ENCODE results near the gene LRRK2. TPM values are rescaled to one million over a fixed set of nuclear protein-coding genes. Genes with fewer than 3 reads are reported as not detected.

Gene LRRK2
- total RNA-seq: 7.9 and 9.3 TPM in 2 replicates
- 5.7 and 6.4 TPM in 2 replicates for polyA plus RNA-seq

- Histone ChIP-seq H3K36me3 (no peaks in the 10 kb centered on the region), H3K27me3 (peaks cover 19% of the 10 kb centered on the region), H3K4me3 (peak within 1 kb of the TSS; percentile 65), H3K4me1 (ENCODE audit: low read depth) (peaks cover 11% of the 10 kb centered on the region), H3K9me3 (ENCODE audit: low read depth) (no peaks in the 10 kb centered on the region), H3K27ac (peak within 1 kb of the TSS; percentile 75)
- peak; percentile 13 for TF ChIP-seq CTCF (IDR thresholded peaks at IDR 0.05; ENCODE audit: low read depth, low read length)
- peak; percentile 67 to 73 for DNase-seq (ENCODE audit: low read depth in 1 of 2, low spot score in 1 of 2)
Measured at GRCh38 chr12:40224439-40225291, at the start of gene LRRK2. TSS of gene LRRK2 (plus strand) at chr12:40224997. CDS start at chr12:40225132, 135 bp downstream.

DNA sequence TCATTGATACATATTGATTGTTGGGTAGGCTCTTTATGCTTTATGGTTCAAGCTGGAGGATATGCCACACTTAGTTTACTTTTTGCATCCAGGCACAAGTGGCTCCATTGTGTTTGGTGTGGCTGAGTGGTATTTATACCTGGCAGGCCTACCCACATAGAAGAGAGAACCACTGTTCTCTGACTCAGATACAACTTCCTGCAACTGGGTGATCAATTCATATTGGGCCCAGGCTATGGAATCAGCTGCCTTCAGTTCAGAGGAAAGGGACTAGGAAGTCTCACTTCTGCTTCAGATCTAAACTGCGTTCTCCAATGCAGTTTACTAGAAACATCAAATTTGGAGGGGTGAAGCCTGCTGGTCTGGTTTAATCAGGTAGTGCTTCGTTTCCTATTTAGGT lies 49.8 kb upstream of the LRRK2 start:
- no peak for DNase-seq (ENCODE audit: low read depth in 1 of 2, low spot score in 1 of 2)
- H3K4me3 ChIP-seq: no peak overlapping the region
- no peak for TF ChIP-seq CTCF (IDR thresholded peaks at IDR 0.05; ENCODE audit: low read depth, low read length)
- H3K27ac ChIP-seq: no peak overlapping the region
- H3K9me3 ChIP-seq (ENCODE audit: low read depth): no peaks in the 10 kb centered on the region
- no peaks in the 10 kb centered on the region for H3K27me3 ChIP-seq
- H3K4me1 ChIP-seq (ENCODE audit: low read depth): no peaks in the 10 kb centered on the region
- H3K36me3 ChIP-seq: no peaks in the 10 kb centered on the region

DNA sequence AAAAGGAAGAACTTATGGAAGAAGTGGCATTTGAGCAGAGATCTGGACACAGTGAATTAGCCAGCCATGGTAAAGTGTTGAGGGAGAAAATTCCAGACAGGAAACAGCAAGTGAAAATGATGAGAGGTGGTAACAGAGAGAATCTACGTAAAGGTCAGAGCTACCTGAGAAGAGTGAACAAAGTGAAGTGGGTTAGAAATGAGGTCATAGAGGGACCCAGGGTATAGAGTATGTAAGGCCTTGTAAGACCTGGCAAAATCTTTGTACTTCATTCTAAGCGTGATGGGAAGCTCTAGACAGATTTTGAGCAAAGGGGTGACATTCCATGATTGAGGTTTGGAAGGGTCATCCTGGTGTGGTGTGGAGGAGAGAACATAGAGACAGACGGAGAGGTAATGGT lies 49.3 kb upstream of the LRRK2 start:
- Histone ChIP-seq H3K4me1 (ENCODE audit: low read depth) (no peaks in the 10 kb centered on the region), H3K36me3 (no peaks in the 10 kb centered on the region), H3K27me3 (no peaks in the 10 kb centered on the region), H3K9me3 (ENCODE audit: low read depth) (no peaks in the 10 kb centered on the region), H3K27ac (no peak overlapping the region), H3K4me3 (no peak overlapping the region)
- DNase-seq (ENCODE audit: low read depth in 1 of 2, low spot score in 1 of 2): no peak
- no peak for TF ChIP-seq CTCF (IDR thresholded peaks at IDR 0.05; ENCODE audit: low read depth, low read length)

DNA sequence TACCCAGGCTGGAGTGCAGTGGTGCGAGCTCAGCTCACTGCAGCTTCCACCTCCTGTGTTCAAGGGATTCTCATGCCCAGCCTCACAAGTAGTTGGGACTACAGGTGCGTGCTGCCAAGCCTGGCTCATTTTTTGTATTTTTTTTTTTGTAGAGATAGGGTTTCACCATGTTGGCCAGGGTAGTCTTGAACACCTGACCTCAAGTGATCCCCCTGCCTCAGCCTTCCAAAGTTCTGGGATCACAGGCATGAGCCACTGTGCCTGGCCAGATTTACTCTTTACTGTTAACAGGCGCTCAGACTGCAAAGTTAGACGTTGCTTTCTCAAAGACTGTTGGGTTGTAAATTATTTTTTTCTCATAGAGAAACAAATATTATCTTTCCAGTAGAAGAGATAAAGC lies 46.1 kb upstream of the LRRK2 start:
- TF ChIP-seq CTCF (IDR thresholded peaks at IDR 0.05; ENCODE audit: low read depth, low read length): no peak
- no peak overlapping the region for H3K27ac ChIP-seq
- no peaks in the 10 kb centered on the region for H3K9me3 ChIP-seq (ENCODE audit: low read depth)
- no peaks in the 10 kb centered on the region for H3K36me3 ChIP-seq
- H3K4me3 ChIP-seq: no peak overlapping the region
- no peaks in the 10 kb centered on the region for H3K4me1 ChIP-seq (ENCODE audit: low read depth)
- DNase-seq (ENCODE audit: low read depth in 1 of 2, low spot score in 1 of 2): no peak
- H3K27me3 ChIP-seq: no peaks in the 10 kb centered on the region

GRCh38 chr12:40181490-40181889 lies 43.3 kb upstream of the LRRK2 start:
- Histone ChIP-seq H3K4me3 (no peak overlapping the region), H3K4me1 (ENCODE audit: low read depth) (no peaks in the 10 kb centered on the region), H3K27me3 (no peaks in the 10 kb centered on the region), H3K36me3 (no peaks in the 10 kb centered on the region), H3K27ac (no peak overlapping the region), H3K9me3 (ENCODE audit: low read depth) (no peaks in the 10 kb centered on the region)
- no peak for DNase-seq (ENCODE audit: low read depth in 1 of 2, low spot score in 1 of 2)
- TF ChIP-seq CTCF (IDR thresholded peaks at IDR 0.05; ENCODE audit: low read depth, low read length): no peak

Data from cardiac muscle cell (in vitro differentiated cells and primary cell).